ENCODE measurements around the gene CDC42EP1.

Gene CDC42EP1

DNA sequence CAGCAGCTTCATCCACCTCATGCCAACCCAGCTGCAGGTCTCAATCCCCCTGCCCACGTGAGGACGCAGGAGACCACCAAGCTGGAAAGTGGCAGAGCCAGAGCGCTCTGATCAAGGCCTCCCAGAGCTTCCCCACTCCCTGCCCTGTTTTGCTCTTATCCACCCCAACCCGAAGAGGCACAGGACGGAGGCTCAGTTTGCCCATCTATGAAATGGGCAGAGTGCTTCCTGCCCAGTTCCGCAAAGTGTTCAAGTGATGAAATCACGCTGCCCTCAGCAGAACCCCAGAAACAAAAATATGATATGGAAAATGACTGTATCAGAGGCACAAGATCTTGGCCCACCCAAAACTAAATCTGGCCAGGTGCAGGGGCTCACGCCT is 11.7 kb downstream of the CDC42EP1 start:
- H3F3A ChIP-seq (ENCODE audit: insufficient read depth, low read length) = no peaks in the 10 kb centered on the region
- H3K27me3 ChIP-seq (ENCODE audit: insufficient read depth, low read length) = peaks cover 9% of the 10 kb centered on the region
- H3K9ac ChIP-seq (ENCODE audit: low read length) = no peak overlapping the region

DNA sequence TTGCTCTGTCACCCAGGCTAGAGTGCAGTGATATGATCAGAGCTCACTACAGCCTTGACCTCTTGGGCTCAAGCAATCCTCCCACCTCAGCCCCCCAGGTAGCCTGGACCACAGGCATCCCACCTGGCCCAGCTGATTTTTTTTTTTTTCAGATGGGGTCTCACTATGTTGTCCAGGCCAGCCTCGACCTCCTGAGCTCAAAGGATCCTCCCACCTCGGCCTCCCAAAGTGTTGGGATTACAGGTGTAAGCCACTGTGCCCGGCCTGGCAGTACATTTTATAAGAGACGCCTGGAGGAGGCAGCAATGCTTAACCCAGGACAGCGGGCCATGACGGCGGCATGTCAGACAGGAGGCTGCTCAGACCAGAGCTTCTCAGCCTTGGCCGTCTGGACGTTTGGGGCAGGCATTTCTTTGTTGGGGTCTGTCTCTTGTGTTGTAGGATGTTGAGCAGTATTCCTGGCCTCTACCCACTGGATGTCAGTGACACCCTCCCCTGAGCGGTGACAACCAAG is 15.3 kb downstream of the CDC42EP1 start:
- Histone ChIP-seq H3K9ac (ENCODE audit: low read length) (no peak overlapping the region), H3K4me2 (ENCODE audit: low read length) (no peak overlapping the region), H4K20me1 (ENCODE audit: insufficient read depth, low read length) (no peaks in the 10 kb centered on the region), H3K79me2 (ENCODE audit: insufficient read depth, low read length) (no peaks in the 10 kb centered on the region), H3F3A (ENCODE audit: insufficient read depth, low read length) (no peaks in the 10 kb centered on the region), H3K4me3 (ENCODE audit: low read depth, low read length, poor library complexity, severe bottlenecking) (no peak overlapping the region), H2AFZ (ENCODE audit: low read length) (no peak overlapping the region), H3K27ac (ENCODE audit: low read depth, low read length, poor library complexity, severe bottlenecking) (no peak overlapping the region), H3K9me3 (ENCODE audit: low read length) (no peaks in the 10 kb centered on the region), H3K9me2 (ENCODE audit: low read depth, low read length) (no peaks in the 10 kb centered on the region), H3K27me3 (ENCODE audit: insufficient read depth, low read length) (peaks cover 4% of the 10 kb centered on the region; the same call in 1 of the 2 replicates), H3K36me3 (ENCODE audit: insufficient read depth, low read length) (no peaks in the 10 kb centered on the region), H3K4me1 (ENCODE audit: insufficient read depth, low read length, severe bottlenecking) (no peaks in the 10 kb centered on the region)
- no peak for TF ChIP-seq EZH2 (IDR thresholded peaks at IDR 0.05; ENCODE audit: borderline replicate concordance, low read length)
- TF ChIP-seq, protein P1, sequence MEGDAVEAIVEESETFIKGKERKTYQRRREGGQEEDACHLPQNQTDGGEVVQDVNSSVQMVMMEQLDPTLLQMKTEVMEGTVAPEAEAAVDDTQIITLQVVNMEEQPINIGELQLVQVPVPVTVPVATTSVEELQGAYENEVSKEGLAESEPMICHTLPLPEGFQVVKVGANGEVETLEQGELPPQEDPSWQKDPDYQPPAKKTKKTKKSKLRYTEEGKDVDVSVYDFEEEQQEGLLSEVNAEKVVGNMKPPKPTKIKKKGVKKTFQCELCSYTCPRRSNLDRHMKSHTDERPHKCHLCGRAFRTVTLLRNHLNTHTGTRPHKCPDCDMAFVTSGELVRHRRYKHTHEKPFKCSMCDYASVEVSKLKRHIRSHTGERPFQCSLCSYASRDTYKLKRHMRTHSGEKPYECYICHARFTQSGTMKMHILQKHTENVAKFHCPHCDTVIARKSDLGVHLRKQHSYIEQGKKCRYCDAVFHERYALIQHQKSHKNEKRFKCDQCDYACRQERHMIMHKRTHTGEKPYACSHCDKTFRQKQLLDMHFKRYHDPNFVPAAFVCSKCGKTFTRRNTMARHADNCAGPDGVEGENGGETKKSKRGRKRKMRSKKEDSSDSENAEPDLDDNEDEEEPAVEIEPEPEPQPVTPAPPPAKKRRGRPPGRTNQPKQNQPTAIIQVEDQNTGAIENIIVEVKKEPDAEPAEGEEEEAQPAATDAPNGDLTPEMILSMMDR (IDR thresholded peaks at IDR 0.05; ENCODE audit: low read length) = no peak

More for the DNA sequence above, 11.7 kb downstream of the CDC42EP1 start:
- Histone ChIP-seq H3K9me3 (ENCODE audit: low read length) (no peaks in the 10 kb centered on the region), H3K27ac (ENCODE audit: low read depth, low read length, poor library complexity, severe bottlenecking) (no peak overlapping the region), H2AFZ (ENCODE audit: low read length) (no peak overlapping the region), H4K20me1 (ENCODE audit: insufficient read depth, low read length) (no peaks in the 10 kb centered on the region), H3K4me2 (ENCODE audit: low read length) (no peak overlapping the region), H3K36me3 (ENCODE audit: insufficient read depth, low read length) (no peaks in the 10 kb centered on the region), H3K9me2 (ENCODE audit: low read depth, low read length) (no peaks in the 10 kb centered on the region), H3K79me2 (ENCODE audit: insufficient read depth, low read length) (no peaks in the 10 kb centered on the region), H3K4me3 (ENCODE audit: low read depth, low read length, poor library complexity, severe bottlenecking) (no peak overlapping the region), H3K4me1 (ENCODE audit: insufficient read depth, low read length, severe bottlenecking) (no peaks in the 10 kb centered on the region)
- no peak for TF ChIP-seq EZH2 (IDR thresholded peaks at IDR 0.05; ENCODE audit: borderline replicate concordance, low read length)
- TF ChIP-seq, protein P1 (IDR thresholded peaks at IDR 0.05; ENCODE audit: low read length) = no peak

DNA sequence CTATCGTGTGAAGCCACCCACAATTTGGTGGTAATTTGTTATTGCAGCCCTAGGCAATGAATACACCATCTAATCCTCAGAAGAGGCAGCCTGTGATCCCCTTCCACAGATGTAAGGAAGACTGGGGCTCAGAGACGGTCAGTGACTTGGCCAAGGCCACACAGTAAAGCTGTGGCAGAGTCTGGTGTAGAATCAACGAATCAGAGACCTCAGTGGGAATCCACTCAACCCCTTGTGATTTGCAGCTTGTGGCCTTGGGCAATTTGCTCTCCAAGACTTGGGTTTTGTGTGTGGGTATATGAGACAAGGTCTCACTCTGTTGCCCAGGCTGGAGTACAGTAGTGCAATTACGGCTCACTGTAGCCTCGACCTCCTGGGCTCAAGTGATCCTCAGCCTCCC is 17.7 kb downstream of the CDC42EP1 start:
- Histone ChIP-seq H2AFZ (ENCODE audit: low read length) (no peak overlapping the region), H4K20me1 (ENCODE audit: insufficient read depth, low read length) (no peaks in the 10 kb centered on the region), H3F3A (ENCODE audit: insufficient read depth, low read length) (no peaks in the 10 kb centered on the region), H3K4me2 (ENCODE audit: low read length) (no peak overlapping the region), H3K9me2 (ENCODE audit: low read depth, low read length) (no peaks in the 10 kb centered on the region), H3K9me3 (ENCODE audit: low read length) (no peaks in the 10 kb centered on the region), H3K27me3 (ENCODE audit: insufficient read depth, low read length) (no peaks in the 10 kb centered on the region), H3K4me1 (ENCODE audit: insufficient read depth, low read length, severe bottlenecking) (no peaks in the 10 kb centered on the region), H3K79me2 (ENCODE audit: insufficient read depth, low read length) (no peaks in the 10 kb centered on the region), H3K9ac (ENCODE audit: low read length) (no peak overlapping the region), H3K4me3 (ENCODE audit: low read depth, low read length, poor library complexity, severe bottlenecking) (no peak overlapping the region), H3K36me3 (ENCODE audit: insufficient read depth, low read length) (no peaks in the 10 kb centered on the region), H3K27ac (ENCODE audit: low read depth, low read length, poor library complexity, severe bottlenecking) (no peak overlapping the region)
- TF ChIP-seq, protein P1 (IDR thresholded peaks at IDR 0.05; ENCODE audit: low read length) = no peak
- TF ChIP-seq EZH2 (IDR thresholded peaks at IDR 0.05; ENCODE audit: borderline replicate concordance, low read length) = no peak
